GM15510 (cell line): ENCODE measurements around the gene MAP2K3.

Experiments used
- POLR2A ChIP-seq: IDR thresholded peaks from 3 replicates; pipeline ENCODE4 v1.6.1; 2011; ENCODE audit warnings: borderline replicate concordance; ENCODE audit not compliant: insufficient read length; ENCODE audit errors: extremely low read depth

Gene MAP2K3

GRCh38 chr17:21284319-21285163 lies at the start of gene MAP2K3:
TSS of gene MAP2K3 (plus strand) at chr17:21284711. CDS start at chr17:21284921, 210 bp downstream.
- TF ChIP-seq POLR2A: peak; percentile 86

GRCh38 chr17:21235921-21236320 lies 48.6 kb upstream of the MAP2K3 start:
- no peak for TF ChIP-seq POLR2A

GRCh38 chr17:21239680-21240368 lies 44.7 kb upstream of the MAP2K3 start:
- no peak for TF ChIP-seq POLR2A

GRCh38 chr17:21240369-21241055 lies 44.0 kb upstream of the MAP2K3 start:
- no peak for TF ChIP-seq POLR2A

- TF ChIP-seq POLR2A: no peak
These were observed 42.9 kb upstream of the MAP2K3 start for GRCh38 chr17:21241564-21241963.

GRCh38 chr17:21242026-21242697 lies 42.3 kb upstream of the MAP2K3 start:
- no peak for TF ChIP-seq POLR2A

GRCh38 chr17:21242780-21243515 lies 41.6 kb upstream of the MAP2K3 start:
- TF ChIP-seq POLR2A: no peak

GRCh38 chr17:21243516-21244303 lies 40.8 kb upstream of the MAP2K3 start:
- no peak for TF ChIP-seq POLR2A

- TF ChIP-seq POLR2A: no peak
These were observed 38.8 kb upstream of the MAP2K3 start for GRCh38 chr17:21245639-21246084.

GRCh38 chr17:21246698-21247097 lies 37.8 kb upstream of the MAP2K3 start:
- no peak for TF ChIP-seq POLR2A

- TF ChIP-seq POLR2A: no peak
These were observed 36.8 kb upstream of the MAP2K3 start for GRCh38 chr17:21247552-21248258.

GRCh38 chr17:21248500-21248899 lies 36.0 kb upstream of the MAP2K3 start:
- TF ChIP-seq POLR2A: no peak
